ENCODE measurements around the gene APOL3. TPM values are rescaled to one million over a fixed set of nuclear protein-coding genes. Genes with fewer than 3 reads are reported as not detected.

The APOL3 gene
- total RNA-seq, 1 donor, result 10.4 TPM

- no peak for TF ChIP-seq CTCF (IDR thresholded peaks at IDR 0.05; ENCODE audit: insufficient read depth, low read depth, low read length)
- H3K4me3 ChIP-seq (ENCODE audit: low read depth, low read length), result no peak overlapping the region
- peak; percentile 94 for DNase-seq (ENCODE audit: low read depth)
Observed at GRCh38 chr22:36197065-36197440, 36.5 kb upstream of the APOL3 start.

- no peak for TF ChIP-seq CTCF (IDR thresholded peaks at IDR 0.05; ENCODE audit: insufficient read depth, low read depth, low read length)
- no peak overlapping the region for H3K4me3 ChIP-seq (ENCODE audit: low read depth, low read length)
- no peak for DNase-seq (ENCODE audit: low read depth)
Observed at GRCh38 chr22:36196254-36197064, 35.9 kb upstream of the APOL3 start.

- no peak overlapping the region for H3K4me3 ChIP-seq (ENCODE audit: low read depth, low read length)
- peak; percentile 86 for TF ChIP-seq CTCF (IDR thresholded peaks at IDR 0.05; ENCODE audit: insufficient read depth, low read depth, low read length)
- peak; percentile 82 for DNase-seq (ENCODE audit: low read depth)
Observed at GRCh38 chr22:36194971-36195370, 34.4 kb upstream of the APOL3 start.

- no peak overlapping the region for H3K4me3 ChIP-seq (ENCODE audit: low read depth, low read length)
- DNase-seq (ENCODE audit: low read depth), result no peak
Observed at GRCh38 chr22:36194385-36194784, 33.8 kb upstream of the APOL3 start.

GRCh38 chr22:36193577-36193976, 33.0 kb upstream of the APOL3 start:
- no peak overlapping the region for H3K4me3 ChIP-seq (ENCODE audit: low read depth, low read length)
- no peak for TF ChIP-seq CTCF (IDR thresholded peaks at IDR 0.05; ENCODE audit: insufficient read depth, low read depth, low read length)
- DNase-seq (ENCODE audit: low read depth), result no peak

More at GRCh38 chr22:36194385-36194784, 33.8 kb upstream of the APOL3 start:
- no peak for TF ChIP-seq CTCF (IDR thresholded peaks at IDR 0.05; ENCODE audit: insufficient read depth, low read depth, low read length)

- no peak for DNase-seq (ENCODE audit: low read depth)
- no peak overlapping the region for H3K4me3 ChIP-seq (ENCODE audit: low read depth, low read length)
- TF ChIP-seq CTCF (IDR thresholded peaks at IDR 0.05; ENCODE audit: insufficient read depth, low read depth, low read length), result no peak
Observed at GRCh38 chr22:36193171-36193570, 32.6 kb upstream of the APOL3 start.

GRCh38 chr22:36192542-36192941, 32.0 kb upstream of the APOL3 start:
- no peak for DNase-seq (ENCODE audit: low read depth)
- TF ChIP-seq CTCF (IDR thresholded peaks at IDR 0.05; ENCODE audit: insufficient read depth, low read depth, low read length), result no peak
- no peak overlapping the region for H3K4me3 ChIP-seq (ENCODE audit: low read depth, low read length)
